ENCODE results near the gene DPEP1.

The DPEP1 gene

DNA sequence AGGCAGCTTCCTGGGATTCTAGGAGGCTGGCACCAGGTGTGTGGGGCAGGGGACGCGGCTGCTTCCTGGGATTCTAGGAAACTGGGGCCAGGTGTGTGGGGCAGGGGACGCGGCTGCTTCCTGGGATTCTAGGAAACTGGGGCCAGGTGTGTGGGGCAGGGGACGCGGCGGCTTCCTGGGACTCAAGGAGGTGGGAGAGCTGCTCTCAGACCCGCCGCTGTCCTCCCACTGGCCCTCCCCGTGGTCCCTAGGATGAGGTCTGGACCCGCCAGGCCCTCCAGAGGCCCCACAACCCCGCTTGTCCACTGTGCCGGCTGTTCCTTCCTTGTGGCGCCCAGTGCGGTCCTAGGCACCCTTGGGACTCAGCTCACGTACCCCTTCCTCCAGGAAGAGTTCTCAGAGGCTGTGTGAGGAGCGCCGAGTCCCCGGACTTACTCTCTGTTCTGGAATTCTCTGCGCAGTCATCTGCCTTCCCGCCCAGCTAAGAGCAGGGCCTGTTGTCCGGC lies 565 bp downstream of the DPEP1 start:
- no peak for DNase-seq
- TF ChIP-seq, protein P1, sequence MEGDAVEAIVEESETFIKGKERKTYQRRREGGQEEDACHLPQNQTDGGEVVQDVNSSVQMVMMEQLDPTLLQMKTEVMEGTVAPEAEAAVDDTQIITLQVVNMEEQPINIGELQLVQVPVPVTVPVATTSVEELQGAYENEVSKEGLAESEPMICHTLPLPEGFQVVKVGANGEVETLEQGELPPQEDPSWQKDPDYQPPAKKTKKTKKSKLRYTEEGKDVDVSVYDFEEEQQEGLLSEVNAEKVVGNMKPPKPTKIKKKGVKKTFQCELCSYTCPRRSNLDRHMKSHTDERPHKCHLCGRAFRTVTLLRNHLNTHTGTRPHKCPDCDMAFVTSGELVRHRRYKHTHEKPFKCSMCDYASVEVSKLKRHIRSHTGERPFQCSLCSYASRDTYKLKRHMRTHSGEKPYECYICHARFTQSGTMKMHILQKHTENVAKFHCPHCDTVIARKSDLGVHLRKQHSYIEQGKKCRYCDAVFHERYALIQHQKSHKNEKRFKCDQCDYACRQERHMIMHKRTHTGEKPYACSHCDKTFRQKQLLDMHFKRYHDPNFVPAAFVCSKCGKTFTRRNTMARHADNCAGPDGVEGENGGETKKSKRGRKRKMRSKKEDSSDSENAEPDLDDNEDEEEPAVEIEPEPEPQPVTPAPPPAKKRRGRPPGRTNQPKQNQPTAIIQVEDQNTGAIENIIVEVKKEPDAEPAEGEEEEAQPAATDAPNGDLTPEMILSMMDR (IDR thresholded peaks at IDR 0.05), result no peak
- no peaks in the 10 kb centered on the region for H3K27me3 Mint-ChIP-seq (ENCODE audit: low read depth, poor library complexity)
- no peaks in the 10 kb centered on the region for H3K9me3 Mint-ChIP-seq
- H3K36me3 Mint-ChIP-seq (ENCODE audit: low read depth), result no peaks in the 10 kb centered on the region
- H3K27ac Mint-ChIP-seq, result no peak overlapping the region
- peaks cover 49% of the 10 kb centered on the region for H3K4me1 Mint-ChIP-seq
- no peak overlapping the region for H3K4me3 Mint-ChIP-seq

DNA sequence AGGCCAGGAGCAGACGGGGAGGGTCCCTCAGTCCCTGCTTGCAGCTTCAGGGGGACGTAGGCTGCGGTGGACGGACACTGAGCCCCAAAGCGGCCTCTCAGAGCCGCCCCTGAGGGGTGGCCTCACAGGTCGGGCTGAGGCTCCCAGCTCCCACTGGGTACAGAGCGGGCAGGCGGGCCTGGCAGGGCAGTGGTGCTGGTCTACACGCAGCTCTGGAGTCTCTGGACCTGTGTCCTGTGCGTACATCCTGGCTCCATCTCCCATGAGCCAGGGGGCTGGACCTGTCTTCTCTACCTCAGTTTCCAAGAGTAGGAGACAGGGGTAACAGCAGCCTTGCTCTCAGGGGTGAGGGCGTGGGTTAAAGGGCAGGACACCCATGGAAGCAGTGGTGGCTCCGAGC lies 1.7 kb downstream of the DPEP1 start:
- TF ChIP-seq, protein P1 (IDR thresholded peaks at IDR 0.05), result no peak
- H3K9me3 Mint-ChIP-seq, result no peaks in the 10 kb centered on the region
- DNase-seq, result no peak
- H3K27me3 Mint-ChIP-seq (ENCODE audit: low read depth, poor library complexity), result peaks cover 1% of the 10 kb centered on the region
- no peaks in the 10 kb centered on the region for H3K36me3 Mint-ChIP-seq (ENCODE audit: low read depth)
- H3K4me3 Mint-ChIP-seq, result no peak overlapping the region
- peaks cover 47% of the 10 kb centered on the region for H3K4me1 Mint-ChIP-seq
- H3K27ac Mint-ChIP-seq, result no peak overlapping the region

DNA sequence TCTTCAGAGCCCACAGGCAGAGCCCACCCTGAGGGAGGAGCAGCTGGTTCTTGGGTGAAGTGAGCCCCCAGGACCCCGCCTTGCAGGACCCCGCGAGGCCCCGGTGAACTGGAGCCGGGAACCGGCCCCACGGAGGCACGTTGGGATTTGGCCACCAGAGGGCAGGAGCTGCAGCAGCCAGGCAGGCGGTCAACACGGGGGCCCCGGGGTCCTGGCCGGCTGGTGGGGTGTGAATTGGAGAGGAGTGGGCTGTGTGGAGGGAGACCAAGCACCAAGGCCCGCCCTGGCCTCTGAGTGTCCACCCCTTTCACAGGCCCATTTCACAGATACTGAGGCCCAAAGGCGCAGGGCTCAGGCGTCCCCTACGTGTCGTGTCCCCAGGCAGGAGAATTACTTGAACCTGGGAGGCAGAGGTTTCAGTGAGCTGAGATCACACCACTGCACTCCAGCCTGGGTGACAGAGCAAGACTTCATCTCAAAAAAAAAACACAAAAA lies 2.2 kb downstream of the DPEP1 start:
- TF ChIP-seq, protein P1 (IDR thresholded peaks at IDR 0.05), result peak; percentile 67
- no peak overlapping the region for H3K4me3 Mint-ChIP-seq
- DNase-seq, result peak; percentile 75
- peaks cover 5% of the 10 kb centered on the region for H3K27me3 Mint-ChIP-seq (ENCODE audit: low read depth, poor library complexity)
- no peak overlapping the region for H3K27ac Mint-ChIP-seq
- peaks cover 49% of the 10 kb centered on the region for H3K4me1 Mint-ChIP-seq
- no peaks in the 10 kb centered on the region for H3K9me3 Mint-ChIP-seq
- H3K36me3 Mint-ChIP-seq (ENCODE audit: low read depth), result no peaks in the 10 kb centered on the region

DNA sequence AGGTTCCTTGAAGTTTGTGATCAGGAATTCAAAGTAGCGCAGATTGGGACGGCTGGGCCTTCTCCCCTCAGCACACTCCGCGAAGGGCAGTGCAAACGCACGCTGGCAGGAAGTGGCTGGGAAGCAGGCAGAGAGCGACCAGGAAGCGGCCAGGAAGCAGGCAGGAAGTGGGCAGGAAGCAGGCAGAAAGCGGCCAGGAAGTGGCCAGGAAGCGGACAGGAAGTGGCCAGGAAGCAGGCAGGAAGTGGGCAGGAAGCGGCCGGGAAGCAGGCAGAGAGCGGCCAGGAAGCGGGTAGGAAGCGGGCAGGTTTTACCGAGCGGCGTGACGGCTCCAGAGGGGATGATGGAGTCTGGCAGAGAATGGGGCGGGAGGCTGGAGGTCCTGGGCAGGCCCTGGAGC lies 3.2 kb downstream of the DPEP1 start:
- no peak for DNase-seq
- Mint-ChIP-seq H3K27ac (peak overlapping the region; percentile 90), H3K36me3 (ENCODE audit: low read depth) (no peaks in the 10 kb centered on the region), H3K27me3 (ENCODE audit: low read depth, poor library complexity) (peaks cover 12% of the 10 kb centered on the region), H3K4me1 (peaks cover 53% of the 10 kb centered on the region), H3K9me3 (no peaks in the 10 kb centered on the region), H3K4me3 (peak overlapping the region; percentile 48)
- TF ChIP-seq, protein P1 (IDR thresholded peaks at IDR 0.05), result no peak

DNA sequence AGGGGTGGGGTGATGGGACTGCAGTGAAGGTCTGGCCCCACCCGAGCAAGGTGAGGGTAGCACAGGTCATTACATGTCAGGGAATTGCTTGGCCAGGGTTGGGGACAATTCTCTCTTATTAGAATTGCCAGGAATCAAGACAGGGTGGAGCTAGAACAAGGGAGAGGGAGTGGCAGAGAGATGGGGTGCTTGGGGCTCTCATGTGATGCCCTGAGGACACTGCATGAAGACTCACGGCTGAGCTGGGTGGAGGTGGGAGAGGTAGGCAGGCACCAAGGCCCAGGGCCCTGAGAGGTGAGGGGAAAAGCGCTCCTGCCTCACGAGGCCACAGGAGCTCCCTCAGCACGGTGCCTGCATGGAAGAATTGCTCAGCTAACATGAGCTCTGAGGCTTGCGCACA lies 3.6 kb downstream of the DPEP1 start:
- H3K27ac Mint-ChIP-seq, result no peak overlapping the region
- no peak overlapping the region for H3K4me3 Mint-ChIP-seq
- no peaks in the 10 kb centered on the region for H3K9me3 Mint-ChIP-seq
- peaks cover 16% of the 10 kb centered on the region for H3K27me3 Mint-ChIP-seq (ENCODE audit: low read depth, poor library complexity)
- DNase-seq, result no peak
- peaks cover 56% of the 10 kb centered on the region for H3K4me1 Mint-ChIP-seq
- no peaks in the 10 kb centered on the region for H3K36me3 Mint-ChIP-seq (ENCODE audit: low read depth)
- TF ChIP-seq, protein P1 (IDR thresholded peaks at IDR 0.05), result no peak
